ENCODE results near the gene RFNG.

RFNG gene

GRCh38 chr17:82013772-82014321 lies 37.8 kb downstream of the RFNG start:
- DNase-seq (ENCODE audit: low spot score), result no peak

- DNase-seq (ENCODE audit: low spot score), result no peak
Measured at GRCh38 chr17:82013341-82013740, 38.3 kb downstream of the RFNG start.

GRCh38 chr17:82012640-82013295 lies 38.8 kb downstream of the RFNG start:
- no peak for DNase-seq (ENCODE audit: low spot score)

GRCh38 chr17:82012261-82012639 lies 39.4 kb downstream of the RFNG start:
- no peak for DNase-seq (ENCODE audit: low spot score)

- DNase-seq (ENCODE audit: low spot score), result no peak
Measured at GRCh38 chr17:82011617-82012187, 39.9 kb downstream of the RFNG start.

GRCh38 chr17:82010575-82011525 lies 40.8 kb downstream of the RFNG start:
- no peak for DNase-seq (ENCODE audit: low spot score)

- DNase-seq (ENCODE audit: low spot score), result no peak
Measured at GRCh38 chr17:82009413-82009812, 42.2 kb downstream of the RFNG start.

GRCh38 chr17:82008941-82009405 lies 42.6 kb downstream of the RFNG start:
- no peak for DNase-seq (ENCODE audit: low spot score)

GRCh38 chr17:82008258-82008940 lies 43.2 kb downstream of the RFNG start:
- DNase-seq (ENCODE audit: low spot score), result no peak

GRCh38 chr17:82007495-82008257 lies 43.9 kb downstream of the RFNG start:
- no peak for DNase-seq (ENCODE audit: low spot score)

GRCh38 chr17:82007228-82007494 lies 44.5 kb downstream of the RFNG start:
- no peak for DNase-seq (ENCODE audit: low spot score)

- DNase-seq (ENCODE audit: low spot score), result no peak
Measured at GRCh38 chr17:82006468-82007227, 45.0 kb downstream of the RFNG start.

GRCh38 chr17:82005701-82006348 lies 45.8 kb downstream of the RFNG start:
- no peak for DNase-seq (ENCODE audit: low spot score)

GRCh38 chr17:82004517-82005455 lies 46.8 kb downstream of the RFNG start:
- no peak for DNase-seq (ENCODE audit: low spot score)

- DNase-seq (ENCODE audit: low spot score), result no peak
Measured at GRCh38 chr17:82003411-82004381, 47.9 kb downstream of the RFNG start.

GRCh38 chr17:82001571-82002056 lies 50.0 kb downstream of the RFNG start:
- no peak for DNase-seq (ENCODE audit: low spot score)

GRCh38 chr17:82000803-82001570 lies 50.6 kb downstream of the RFNG start:
- peak; percentile 64 for DNase-seq (ENCODE audit: low spot score)
